Activated T-helper 17 cell treated with anti-CD3 and anti-CD28 coated beads, Interleukin-2, amount 50 U/mL, for 72 hours (primary cell): ENCODE data around the gene BAG5. TPM values are rescaled to one million over a fixed set of nuclear protein-coding genes. Genes with fewer than 3 reads are reported as not detected.
"Not testable (repeated sequence)": the region's sequence is repeated elsewhere in the genome, so short reads cannot be mapped to it uniquely, and the experiment has no call there.

Experiments
- ATAC-seq: fragments of 150-1000 bp; cut with Tn5 transposase; replicated peaks from 2 replicates; pipeline ENCODE4 v1.10.0; 2021; ENCODE audit warnings: mild to moderate bottlenecking, moderate library complexity
- H3K27ac Mint-ChIP-seq: one replicate; pipeline ENCODE4 v1.8.0; 2022; ENCODE audit warnings: mixed read lengths
- H3K27me3 Mint-ChIP-seq: one replicate; pipeline ENCODE4 v1.8.0; 2022; ENCODE audit warnings: mixed read lengths
- H3K36me3 Mint-ChIP-seq: one replicate; pipeline ENCODE4 v1.8.0; 2022; ENCODE audit warnings: low read depth, mild to moderate bottlenecking, mixed read lengths
- H3K4me1 Mint-ChIP-seq: one replicate; pipeline ENCODE4 v1.8.0; 2022; ENCODE audit warnings: mixed read lengths
- H3K4me3 Mint-ChIP-seq: one replicate; pipeline ENCODE4 v1.8.0; 2022; ENCODE audit warnings: mild to moderate bottlenecking, mixed read lengths
- H3K9me3 Mint-ChIP-seq: one replicate; pipeline ENCODE4 v1.8.0; 2022; ENCODE audit warnings: mixed read lengths
- total RNA-seq, 2 donors: library from RNA; stranded (reverse); gene quantifications; one replicate each; pipeline ENCODE4 v1.2.3, GENCODE V29; 2022

The BAG5 gene, protein sequence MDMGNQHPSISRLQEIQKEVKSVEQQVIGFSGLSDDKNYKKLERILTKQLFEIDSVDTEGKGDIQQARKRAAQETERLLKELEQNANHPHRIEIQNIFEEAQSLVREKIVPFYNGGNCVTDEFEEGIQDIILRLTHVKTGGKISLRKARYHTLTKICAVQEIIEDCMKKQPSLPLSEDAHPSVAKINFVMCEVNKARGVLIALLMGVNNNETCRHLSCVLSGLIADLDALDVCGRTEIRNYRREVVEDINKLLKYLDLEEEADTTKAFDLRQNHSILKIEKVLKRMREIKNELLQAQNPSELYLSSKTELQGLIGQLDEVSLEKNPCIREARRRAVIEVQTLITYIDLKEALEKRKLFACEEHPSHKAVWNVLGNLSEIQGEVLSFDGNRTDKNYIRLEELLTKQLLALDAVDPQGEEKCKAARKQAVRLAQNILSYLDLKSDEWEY
- 10 to 100 TPM; 21.0 to 33.2 TPM for total RNA-seq

DNA sequence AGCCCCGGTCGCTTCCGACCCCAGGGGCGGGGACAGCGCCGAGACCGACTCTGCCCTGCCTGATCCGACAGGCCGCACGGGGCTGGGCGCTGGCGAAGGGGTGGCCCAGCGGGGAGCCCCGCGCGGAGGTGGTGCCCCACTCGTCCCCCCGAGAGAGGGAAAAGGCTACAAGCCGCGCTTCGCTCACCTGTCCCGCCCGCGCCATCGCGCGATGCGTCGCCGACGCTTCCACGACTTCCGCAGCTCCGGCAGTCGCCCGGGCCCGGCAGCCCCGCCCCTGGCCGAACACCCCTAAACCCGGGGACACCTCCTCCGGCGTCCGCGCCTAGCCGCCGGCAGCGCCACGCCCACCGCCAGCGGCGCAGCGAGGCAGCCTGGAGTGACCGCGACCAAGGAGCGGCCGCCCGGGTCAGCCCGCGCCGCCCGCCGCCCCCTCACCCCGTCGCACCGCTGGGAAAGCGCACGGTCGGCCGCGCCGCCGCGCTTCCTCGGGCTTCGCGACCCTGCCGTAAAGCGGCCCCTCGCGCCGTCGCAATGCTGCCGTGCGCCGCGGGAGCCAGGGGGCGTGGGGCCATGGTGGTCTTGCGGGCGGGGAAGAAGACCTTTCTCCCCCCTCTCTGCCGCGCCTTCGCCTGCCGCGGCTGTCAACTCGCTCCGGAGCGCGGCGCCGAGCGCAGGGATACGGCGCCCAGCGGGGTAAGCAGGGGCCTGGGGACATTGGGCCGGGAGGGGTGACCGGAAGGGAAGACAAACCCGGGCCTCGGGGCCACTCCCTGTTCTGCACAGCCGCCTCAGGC lies at the start of gene BAG5, which contains the start of gene COA8:
TSS of gene BAG5 (minus strand) at position 229 of the 797 bp plus-strand sequence. CDS start 1,493 bp downstream, outside the sequence.
TSS of gene COA8 (plus strand) at position 532 of the 797 bp plus-strand sequence. CDS start at position 574, 42 bp downstream.
- ATAC-seq: peak; percentile 82
- H3K4me3 Mint-ChIP-seq: peak within 1 kb of the TSS; percentile 98
- peaks cover 51% of the 10 kb centered on the region for H3K36me3 Mint-ChIP-seq
- peak within 1 kb of the TSS; percentile 96 for H3K27ac Mint-ChIP-seq
- no peaks in the 10 kb centered on the region for H3K9me3 Mint-ChIP-seq
- H3K4me1 Mint-ChIP-seq: peaks cover 19% of the 10 kb centered on the region
- no peaks in the 10 kb centered on the region for H3K27me3 Mint-ChIP-seq

DNA sequence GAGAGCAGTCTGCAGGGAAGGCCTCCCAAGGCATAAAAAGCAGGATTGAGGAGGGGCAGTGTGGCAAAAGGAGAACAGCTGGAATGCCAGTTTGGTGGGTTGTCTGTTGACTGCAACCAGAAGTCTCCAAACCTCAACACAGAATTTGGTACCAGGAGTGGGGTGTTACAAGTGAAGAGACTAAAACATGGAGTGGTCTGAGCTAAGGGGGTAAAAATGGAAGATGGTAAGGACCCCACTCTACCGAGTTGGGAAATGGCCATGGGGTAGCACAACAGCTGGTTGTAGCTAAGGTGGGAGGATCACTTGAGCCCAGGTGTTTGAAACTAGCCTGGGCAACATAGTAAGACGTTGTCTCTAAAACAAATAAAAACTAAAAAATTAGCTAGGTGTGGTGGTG lies 48.8 kb upstream of the BAG5 start:
- no peak overlapping the region for H3K27ac Mint-ChIP-seq
- H3K9me3 Mint-ChIP-seq: peaks cover 6% of the 10 kb centered on the region
- peaks cover 3% of the 10 kb centered on the region for H3K27me3 Mint-ChIP-seq
- H3K4me3 Mint-ChIP-seq: no peak overlapping the region
- H3K4me1 Mint-ChIP-seq: peaks cover 7% of the 10 kb centered on the region
- no peak for ATAC-seq
- H3K36me3 Mint-ChIP-seq: no peaks in the 10 kb centered on the region

GRCh38 chr14:103609081-103609480 lies 46.6 kb upstream of the BAG5 start:
- not testable (repeated sequence) for H3K4me1 Mint-ChIP-seq, ATAC-seq, H3K27ac Mint-ChIP-seq, H3K27me3 Mint-ChIP-seq, H3K36me3 Mint-ChIP-seq, H3K4me3 Mint-ChIP-seq, H3K9me3 Mint-ChIP-seq

DNA sequence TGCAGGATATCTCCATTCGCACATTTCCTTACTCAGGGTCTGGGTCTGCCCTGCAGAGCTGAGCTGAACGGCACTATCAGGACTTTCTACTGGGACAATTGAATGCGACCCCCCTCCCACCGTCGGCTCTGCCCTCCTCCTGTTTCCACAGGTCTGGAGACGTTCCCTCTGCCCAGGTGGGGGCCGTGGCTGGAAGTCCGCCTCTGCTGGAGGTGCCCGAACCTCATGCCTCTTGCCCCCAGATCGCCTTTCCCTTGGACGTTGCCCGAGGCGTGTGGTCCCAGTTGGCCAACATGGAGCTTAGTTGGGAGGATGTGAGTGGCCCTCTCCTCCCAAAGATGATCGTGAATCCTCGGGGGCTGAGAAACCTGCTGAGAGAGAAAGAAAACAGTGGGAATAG lies 45.4 kb upstream of the BAG5 start:
- no peaks in the 10 kb centered on the region for H3K36me3 Mint-ChIP-seq
- peaks cover 3% of the 10 kb centered on the region for H3K27me3 Mint-ChIP-seq
- peaks cover 6% of the 10 kb centered on the region for H3K9me3 Mint-ChIP-seq
- H3K4me3 Mint-ChIP-seq: peak overlapping the region; percentile 68
- peak overlapping the region; percentile 37 for H3K27ac Mint-ChIP-seq
- H3K4me1 Mint-ChIP-seq: peaks cover 7% of the 10 kb centered on the region
- no peak for ATAC-seq

- peak overlapping the region; percentile 37 for H3K27ac Mint-ChIP-seq
- H3K27me3 Mint-ChIP-seq: peaks cover 3% of the 10 kb centered on the region
- no peaks in the 10 kb centered on the region for H3K36me3 Mint-ChIP-seq
- H3K4me1 Mint-ChIP-seq: peaks cover 7% of the 10 kb centered on the region
- H3K9me3 Mint-ChIP-seq: peaks cover 6% of the 10 kb centered on the region
- H3K4me3 Mint-ChIP-seq: peak overlapping the region; percentile 68
- peak; percentile 90 for ATAC-seq
These were observed 44.7 kb upstream of the BAG5 start for GRCh38 chr14:103606963-103607668.

DNA sequence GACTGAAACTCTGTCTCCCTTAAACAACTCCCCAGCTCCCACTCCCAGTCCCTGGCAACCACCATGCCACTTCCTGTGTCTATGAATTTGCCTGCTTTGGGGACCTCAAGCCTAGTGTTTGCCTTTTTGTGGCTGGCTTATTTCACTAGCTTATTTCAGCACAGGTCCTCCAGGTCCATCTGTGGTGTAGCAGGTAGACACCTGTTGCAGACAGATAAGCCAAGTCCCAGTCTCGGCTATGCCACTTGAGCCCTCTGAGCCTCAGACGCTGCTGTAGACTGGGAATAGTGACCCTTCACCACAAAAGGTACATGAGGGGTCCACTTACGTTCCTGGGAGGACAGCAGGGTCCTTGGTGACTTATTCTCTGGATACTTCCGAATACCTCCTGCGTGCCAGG lies 42.2 kb upstream of the BAG5 start:
- Mint-ChIP-seq H3K27me3 (peaks cover 3% of the 10 kb centered on the region), H3K4me1 (peaks cover 7% of the 10 kb centered on the region), H3K4me3 (no peak overlapping the region), H3K27ac (no peak overlapping the region), H3K36me3 (no peaks in the 10 kb centered on the region), H3K9me3 (no peaks in the 10 kb centered on the region)
- no peak for ATAC-seq

GRCh38 chr14:103600503-103600902 lies 38.0 kb upstream of the BAG5 start:
- H3K4me3 Mint-ChIP-seq: no peak overlapping the region
- no peaks in the 10 kb centered on the region for H3K27me3 Mint-ChIP-seq
- H3K9me3 Mint-ChIP-seq: no peaks in the 10 kb centered on the region
- no peaks in the 10 kb centered on the region for H3K4me1 Mint-ChIP-seq
- no peak overlapping the region for H3K27ac Mint-ChIP-seq
- H3K36me3 Mint-ChIP-seq: no peaks in the 10 kb centered on the region
- ATAC-seq: no peak

DNA sequence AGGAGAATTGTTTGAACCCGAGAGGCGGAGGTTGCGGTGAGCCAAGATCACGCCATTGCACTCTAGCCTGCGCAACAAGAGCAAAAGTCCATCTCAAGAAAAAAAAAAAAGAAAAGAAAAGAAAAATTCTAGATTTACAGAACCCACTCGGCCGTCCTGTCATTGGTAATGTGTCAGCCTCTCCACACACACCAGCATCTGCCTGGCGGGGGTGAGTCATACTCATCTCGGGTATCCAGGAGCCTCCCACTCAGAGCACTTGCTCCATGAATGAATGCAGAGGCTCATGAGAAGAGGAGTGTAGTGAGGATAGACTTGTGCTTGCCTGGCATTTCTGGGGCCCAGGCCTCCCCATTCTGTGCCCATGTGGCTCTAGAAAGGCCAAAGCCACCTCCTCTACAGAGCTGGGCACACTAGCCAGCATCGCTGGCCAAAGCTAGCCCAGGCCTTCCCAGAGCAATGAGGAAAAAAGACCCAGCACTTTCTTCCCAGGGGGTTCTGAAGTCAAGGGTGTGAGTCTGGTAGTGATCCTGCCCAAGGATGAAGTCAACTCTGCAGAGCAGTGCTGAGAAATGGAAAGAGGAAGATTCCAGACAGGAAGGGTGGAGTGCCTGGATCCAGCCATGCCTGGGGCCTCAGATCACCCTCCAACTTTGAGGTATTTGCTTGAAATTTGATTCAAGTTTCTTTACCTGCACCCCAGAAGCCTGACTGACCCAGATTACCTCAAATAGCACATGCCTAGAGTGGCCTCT lies 35.3 kb upstream of the BAG5 start:
- no peak overlapping the region for H3K27ac Mint-ChIP-seq
- H3K36me3 Mint-ChIP-seq: no peaks in the 10 kb centered on the region
- ATAC-seq: peak; percentile 70
- no peaks in the 10 kb centered on the region for H3K9me3 Mint-ChIP-seq
- no peak overlapping the region for H3K4me3 Mint-ChIP-seq
- H3K4me1 Mint-ChIP-seq: no peaks in the 10 kb centered on the region
- H3K27me3 Mint-ChIP-seq: no peaks in the 10 kb centered on the region

- H3K4me1 Mint-ChIP-seq: no peaks in the 10 kb centered on the region
- no peaks in the 10 kb centered on the region for H3K27me3 Mint-ChIP-seq
- no peak overlapping the region for H3K4me3 Mint-ChIP-seq
- no peaks in the 10 kb centered on the region for H3K9me3 Mint-ChIP-seq
- peaks cover 2% of the 10 kb centered on the region for H3K36me3 Mint-ChIP-seq
- ATAC-seq: no peak
- no peak overlapping the region for H3K27ac Mint-ChIP-seq
These were observed 31.8 kb upstream of the BAG5 start for GRCh38 chr14:103594265-103594664.

GRCh38 chr14:103593577-103593976 lies 31.1 kb upstream of the BAG5 start:
- Mint-ChIP-seq H3K4me3 (no peak overlapping the region), H3K4me1 (no peaks in the 10 kb centered on the region), H3K36me3 (peaks cover 8% of the 10 kb centered on the region), H3K9me3 (no peaks in the 10 kb centered on the region), H3K27me3 (no peaks in the 10 kb centered on the region), H3K27ac (no peak overlapping the region)
- ATAC-seq: peak; percentile 72

DNA sequence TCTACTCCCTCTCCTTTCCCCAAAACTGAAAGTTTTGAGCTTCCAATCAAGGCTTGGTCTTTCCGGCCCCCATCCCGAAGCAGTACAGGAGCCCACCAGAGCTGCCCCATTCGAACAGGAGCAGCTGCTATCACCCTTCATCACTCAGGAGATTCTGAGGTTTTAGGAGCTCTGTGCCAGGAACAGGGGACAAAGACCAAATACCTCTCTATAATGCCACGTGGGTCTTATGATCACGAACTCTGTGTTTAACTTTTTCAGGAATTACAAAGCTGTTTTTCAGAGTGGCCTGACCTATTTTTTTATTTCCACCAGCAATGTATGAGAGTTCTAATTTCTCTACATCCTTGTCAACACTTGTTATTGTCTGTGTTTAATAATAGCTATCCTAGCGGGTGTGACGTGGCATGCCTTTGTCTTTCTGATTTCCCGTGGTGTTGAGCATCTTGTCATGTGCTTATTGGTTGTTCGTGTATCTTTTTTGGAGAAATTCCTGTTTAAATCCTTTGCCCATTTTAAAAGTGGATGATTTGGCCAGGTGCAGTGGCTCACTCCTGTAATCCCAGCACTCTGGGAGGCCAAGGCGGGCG lies 22.0 kb upstream of the BAG5 start:
- Mint-ChIP-seq H3K4me3 (no peak overlapping the region), H3K4me1 (no peaks in the 10 kb centered on the region), H3K27me3 (no peaks in the 10 kb centered on the region), H3K27ac (no peak overlapping the region), H3K36me3 (peaks cover 14% of the 10 kb centered on the region), H3K9me3 (no peaks in the 10 kb centered on the region)
- no peak for ATAC-seq

- Mint-ChIP-seq H3K27ac (no peak overlapping the region), H3K4me3 (no peak overlapping the region)
These were observed 19.7 kb upstream of the BAG5 start for GRCh38 chr14:103581954-103582703.

DNA sequence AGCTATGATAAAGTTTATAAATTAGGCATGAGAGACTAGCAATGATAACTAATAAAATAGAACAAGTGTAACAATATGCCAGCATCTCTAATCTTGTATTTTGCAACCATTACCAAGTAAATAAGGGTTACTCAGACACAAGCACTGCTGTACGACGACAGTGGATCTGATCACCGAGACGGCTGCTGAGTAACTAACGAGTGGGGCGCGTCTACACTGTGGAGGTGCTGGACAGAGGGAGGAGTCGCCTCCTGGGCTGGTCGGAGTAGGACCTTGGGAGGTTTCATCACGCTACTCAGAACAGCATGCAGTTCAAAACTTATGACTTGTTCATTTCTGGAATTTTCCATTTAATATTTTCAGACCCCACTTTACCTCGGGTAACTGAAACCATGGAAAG lies 18.7 kb upstream of the BAG5 start:
- ATAC-seq: no peak

More at GRCh38 chr14:103581954-103582703, 19.7 kb upstream of the BAG5 start:
- no peaks in the 10 kb centered on the region for H3K4me1 Mint-ChIP-seq
- no peaks in the 10 kb centered on the region for H3K27me3 Mint-ChIP-seq
- H3K36me3 Mint-ChIP-seq: peaks cover 19% of the 10 kb centered on the region
- H3K9me3 Mint-ChIP-seq: no peaks in the 10 kb centered on the region
- no peak for ATAC-seq

More for the DNA sequence above, 18.7 kb upstream of the BAG5 start:
- H3K4me1 Mint-ChIP-seq: no peaks in the 10 kb centered on the region
- no peak overlapping the region for H3K4me3 Mint-ChIP-seq
- H3K27me3 Mint-ChIP-seq: no peaks in the 10 kb centered on the region
- peaks cover 24% of the 10 kb centered on the region for H3K36me3 Mint-ChIP-seq
- no peak overlapping the region for H3K27ac Mint-ChIP-seq
- H3K9me3 Mint-ChIP-seq: no peaks in the 10 kb centered on the region
